A549 (cell line): ENCODE data around the gene FHAD1. TPM values are rescaled to one million over a fixed set of nuclear protein-coding genes. Genes with fewer than 3 reads are reported as not detected.

Experiments
- ATAC-seq, 2 experiments: fragments of 200-7000 bp in 1 of 2; fragments of >200 bp in 1 of 2; cut with Nextera tagmentation in 1 of 2; cut with Tn5 transposase in 1 of 2; 3 replicates each; pipeline versions ENCODE4 v1.8.0 to v1.9.1; 2018 to 2020; ENCODE audit warnings: mild to moderate bottlenecking in 1 of 2, moderate library complexity in 1 of 2
- CTCF ChIA-PET: fragments of 300-600 bp; sonication (Branson Sonifier 250); formaldehyde crosslinking; extraction: SDS; loops from one replicate; lab custom pipeline; 2021; ENCODE audit warnings: antibody characterized with exemption, inconsistent platforms; lab: Yijun Ruan, JAX
- POLR2A ChIA-PET: fragments of 350-600 bp; formaldehyde crosslinking; extraction: SDS; loops from one replicate; lab custom pipeline; 2021; ENCODE audit warnings: antibody characterized with exemption, inconsistent platforms; lab: Yijun Ruan, JAX
- DNase-seq, 2 experiments: peaks; one replicate each; pipeline versions ENCODE4 v3.0.0 to v3.0.0-alpha.2; 2011 to 2016; ENCODE audit warnings: low read depth in 1 of 2, low spot score in 1 of 2
- FAIRE-seq: peaks from 2 replicates; lab custom pipeline; 2011; peaks lifted over from hg19 to GRCh38; lab: Jason Lieb, UNC
- H3K27ac ChIP-seq, 2 experiments: fragments of >200 bp; sonication (Bioruptor Twin); formaldehyde crosslinking; 3 replicates each; pipeline ENCODE4 v1.5.1; 2016 to 2017
- H3K4me1 ChIP-seq: fragments of >200 bp; sonication (Bioruptor Twin); formaldehyde crosslinking; 3 replicates; pipeline ENCODE4 v1.6.1; 2016
- H3K4me2 ChIP-seq: fragments of >200 bp; sonication (Bioruptor Twin); formaldehyde crosslinking; 3 replicates; pipeline ENCODE4 v1.6.1; 2016
- H3K4me3 ChIP-seq: fragments of >200 bp; sonication (Bioruptor Twin); formaldehyde crosslinking; 3 replicates; pipeline ENCODE4 v1.5.1; 2016
- H3K9me3 ChIP-seq: fragments of >200 bp; sonication (Bioruptor Twin); formaldehyde crosslinking; 3 replicates; pipeline ENCODE4 v1.6.1; 2016
- CBX8 ChIP-seq: fragments of 200-600 bp; sonication (generic); IDR thresholded peaks from 2 replicates; pipeline ENCODE4 v1.6.1; 2016
- EHMT2 ChIP-seq: fragments of 200-600 bp; sonication (generic); IDR thresholded peaks from 2 replicates; pipeline ENCODE4 v1.6.1; 2016; ENCODE audit warnings: antibody characterized with exemption, low read depth, mild to moderate bottlenecking, moderate library complexity
- FOSL2 ChIP-seq, 2 experiments: fragments of 450-650 bp in 1 of 2; fragments of >200 bp in 1 of 2; sonication (Bioruptor Twin) in 1 of 2; formaldehyde crosslinking; IDR thresholded peaks; 2 replicates each; pipeline versions ENCODE4 v1.5.0 to v1.6.1; 2016 to 2020; ENCODE audit warnings: mild to moderate bottlenecking in 1 of 2, moderate library complexity in 1 of 2
- HEYL ChIP-seq: fragments of 250-450 bp; sonication (Bioruptor Pico); IDR thresholded peaks from 2 replicates; pipeline ENCODE4 v1.8.0; 2021; ENCODE audit warnings: mild to moderate bottlenecking, moderate library complexity
- HOXB5 ChIP-seq: fragments of 250-450 bp; sonication (Bioruptor Pico); IDR thresholded peaks from 2 replicates; pipeline ENCODE4 v1.5.0; 2020; ENCODE audit warnings: mild to moderate bottlenecking, moderate library complexity
- JUN ChIP-seq, 2 experiments: fragments of >200 bp; sonication (Bioruptor Twin); formaldehyde crosslinking; IDR thresholded peaks; 2 replicates in 1 of 2; 3 replicates in 1 of 2; pipeline ENCODE4 v1.6.1; 2016 to 2017
- KDM5A ChIP-seq: fragments of 200-600 bp; sonication (generic); IDR thresholded peaks from 2 replicates; pipeline ENCODE4 v1.6.1; 2016; ENCODE audit warnings: antibody characterized with exemption, mild to moderate bottlenecking
- MAFK ChIP-seq: fragments of 450-650 bp; IDR thresholded peaks from 2 replicates; pipeline ENCODE4 v1.6.1; 2014; ENCODE audit not compliant: partially characterized antibody
- NFE2L2 ChIP-seq: fragments of 150-350 bp; conservative IDR thresholded peaks from 2 replicates; pipeline ENCODE4 v1.6.1; 2014; ENCODE audit warnings: low read length
- RAD21 ChIP-seq, 2 experiments: fragments of >200 bp in 1 of 2; sonication (Bioruptor Twin) in 1 of 2; formaldehyde crosslinking in 1 of 2; IDR thresholded peaks in 1 of 2; conservative IDR thresholded peaks in 1 of 2; 2 replicates in 1 of 2; 3 replicates in 1 of 2; pipeline ENCODE4 v1.6.1; 2012 to 2018; ENCODE audit warnings: inconsistent platforms in 1 of 2
- RARB ChIP-seq: fragments of 250-450 bp; sonication (Bioruptor Pico); IDR thresholded peaks from 2 replicates; pipeline ENCODE4 v1.8.0; 2021; ENCODE audit warnings: mild to moderate bottlenecking, moderate library complexity
- SREBF2 ChIP-seq: fragments of 450-650 bp; IDR thresholded peaks from 2 replicates; pipeline ENCODE4 v1.6.1; 2014; ENCODE audit warnings: mild to moderate bottlenecking, moderate library complexity
- ZC3H11A ChIP-seq: fragments of 450-650 bp; IDR thresholded peaks from 2 replicates; pipeline ENCODE4 v1.6.1; 2014; ENCODE audit warnings: antibody characterized with exemption, mild to moderate bottlenecking
- WGBS: methylation state at CpG from one replicate; pipeline ENCODE4 v1.1.6; 2017; ENCODE audit errors: missing lambda C conversion rate; 5-methylcytosine and 5-hydroxymethylcytosine counted together
- polyA plus RNA-seq, 4 experiments: library from polyadenylated mRNA; depleted of rRNA in 3 of 4; stranded (reverse); fragments of >200 nt; fragmentation: RNase III in 1 of 4; extraction: RNeasy Plus Mini Kit Qiagen cat#74134 plus additional on column Dnase treatment in 1 of 4; gene quantifications; 2 replicates in 3 of 4; 3 replicates in 1 of 4; pipeline ENCODE4 v1.2.3, GENCODE V29; 2011 to 2017
- TF ChIP-seq, protein P1 (sequence below): fragments of >200 bp; sonication (Bioruptor Twin); formaldehyde crosslinking; IDR thresholded peaks from 2 replicates; pipeline ENCODE4 v1.6.1; 2016
- TF ChIP-seq, protein P2 (sequence below): IDR thresholded peaks from 2 replicates; pipeline ENCODE4 v1.6.1; 2012

The FHAD1 gene
- polyA plus RNA-seq, 2 of the 4 experiments (the other 2 are of a cell fraction): 0.31 to 0.32 TPM

DNA sequence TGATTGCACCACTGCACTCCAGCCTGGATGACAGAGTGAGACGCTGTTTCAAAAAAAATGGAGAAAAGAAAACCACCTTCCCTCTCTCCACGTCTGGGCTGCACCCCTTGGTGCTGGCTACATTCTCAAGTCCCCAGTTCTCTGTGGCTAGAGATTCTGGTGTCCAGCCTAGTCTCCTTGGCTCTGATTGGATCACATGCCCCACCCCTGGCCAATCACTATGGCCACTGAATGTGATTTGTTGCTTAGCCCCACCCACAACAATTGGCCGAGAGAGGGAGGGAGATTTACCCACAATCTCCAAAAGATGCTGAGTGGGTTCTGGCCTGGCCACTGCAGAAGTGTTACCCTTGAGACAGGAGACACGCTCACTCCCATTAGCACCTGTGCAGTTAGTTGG is 39.4 kb downstream of the FHAD1 start (continued):
- TF ChIP-seq JUN (IDR thresholded peaks at IDR 0.05) (no peak), FOSL2 (IDR thresholded peaks at IDR 0.05) (no peak), FOSL2 (CRISPR knock-in tag; IDR thresholded peaks at IDR 0.05) (no peak)

DNA sequence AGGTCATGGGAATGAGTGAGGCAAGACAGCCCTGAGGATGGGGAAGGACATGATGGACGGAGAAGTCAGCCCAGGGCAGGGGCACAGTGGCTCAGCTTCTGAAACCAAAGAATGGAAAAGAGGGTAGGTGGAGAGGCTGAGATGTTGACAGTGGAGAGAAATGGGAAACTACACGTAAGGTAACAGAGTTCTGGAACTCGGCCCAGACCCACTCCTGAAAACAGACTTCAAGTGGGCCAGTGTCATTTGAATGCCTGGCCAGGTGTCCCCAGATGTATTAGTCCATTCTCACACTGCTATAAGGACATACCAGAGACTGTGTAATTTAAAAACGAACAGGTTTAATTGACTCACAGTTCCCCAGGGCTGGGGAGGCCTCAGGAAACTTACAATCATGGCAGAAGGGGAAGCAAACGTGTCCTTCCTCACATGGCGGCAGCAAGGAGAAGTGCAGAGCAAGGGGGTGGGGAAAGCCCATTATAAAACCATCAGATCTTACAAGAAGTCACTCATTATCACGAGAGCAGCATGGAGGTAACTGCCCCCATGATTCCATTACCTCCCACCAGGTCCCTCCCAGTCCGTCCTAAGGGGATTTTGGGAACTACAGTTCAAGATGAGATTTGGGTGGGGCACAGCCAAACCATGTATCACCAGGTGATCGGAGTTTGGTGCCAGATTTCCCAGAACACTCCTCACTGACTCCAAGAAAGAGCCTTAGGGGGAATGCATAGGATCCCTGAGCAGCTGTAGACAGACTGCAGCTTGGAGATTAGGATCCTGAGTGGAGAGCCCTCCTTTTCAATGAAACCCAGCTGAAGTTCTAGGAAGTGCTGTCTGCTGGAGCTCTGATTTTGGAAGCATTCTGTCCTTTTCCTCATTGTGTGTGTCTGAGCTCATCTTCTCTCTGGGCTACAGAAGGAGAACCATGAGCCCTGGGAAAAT is 40.3 kb downstream of the FHAD1 start:
- H3K9me3 ChIP-seq: no peaks in the 10 kb centered on the region; the same call in 2 of the 3 replicates
- DNase-seq: no peak
- no peak for FAIRE-seq
- ATAC-seq: no peak
- no peak overlapping the region for H3K4me2 ChIP-seq
- H3K4me1 ChIP-seq: peaks cover 35% of the 10 kb centered on the region
- POLR2A ChIA-PET: no interaction called here
- 71% methylated on average over 8 of the region's 9 CpGs for WGBS
- H3K4me3 ChIP-seq: no peak overlapping the region
- TF ChIP-seq ZC3H11A (no peak), NFE2L2 (no peak), EHMT2 (no peak), HOXB5 (no peak), HEYL (CRISPR knock-in tag) (no peak), RARB (CRISPR knock-in tag) (no peak)
- TF ChIP-seq, protein P1, sequence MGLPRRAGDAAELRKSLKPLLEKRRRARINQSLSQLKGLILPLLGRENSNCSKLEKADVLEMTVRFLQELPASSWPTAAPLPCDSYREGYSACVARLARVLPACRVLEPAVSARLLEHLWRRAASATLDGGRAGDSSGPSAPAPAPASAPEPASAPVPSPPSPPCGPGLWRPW: no peak
- TF ChIP-seq, protein P2, sequence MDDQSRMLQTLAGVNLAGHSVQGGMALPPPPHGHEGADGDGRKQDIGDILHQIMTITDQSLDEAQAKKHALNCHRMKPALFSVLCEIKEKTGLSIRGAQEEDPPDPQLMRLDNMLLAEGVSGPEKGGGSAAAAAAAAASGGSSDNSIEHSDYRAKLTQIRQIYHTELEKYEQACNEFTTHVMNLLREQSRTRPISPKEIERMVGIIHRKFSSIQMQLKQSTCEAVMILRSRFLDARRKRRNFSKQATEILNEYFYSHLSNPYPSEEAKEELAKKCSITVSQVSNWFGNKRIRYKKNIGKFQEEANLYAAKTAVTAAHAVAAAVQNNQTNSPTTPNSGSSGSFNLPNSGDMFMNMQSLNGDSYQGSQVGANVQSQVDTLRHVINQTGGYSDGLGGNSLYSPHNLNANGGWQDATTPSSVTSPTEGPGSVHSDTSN: no peak
- TF ChIP-seq, all 56 proteins: peak for 0
- CTCF ChIA-PET: interaction anchor here (0.9 to 1.9 kb wide), 4 partner anchors 10 to 144 kb away, joined by 3 to 6 read pairs (median 4); no protein-coding TSS in a partner anchor
- H3K27ac ChIP-seq: peak overlapping the region; percentile 68 to 83; a peak in 5 of 6 replicates

DNA sequence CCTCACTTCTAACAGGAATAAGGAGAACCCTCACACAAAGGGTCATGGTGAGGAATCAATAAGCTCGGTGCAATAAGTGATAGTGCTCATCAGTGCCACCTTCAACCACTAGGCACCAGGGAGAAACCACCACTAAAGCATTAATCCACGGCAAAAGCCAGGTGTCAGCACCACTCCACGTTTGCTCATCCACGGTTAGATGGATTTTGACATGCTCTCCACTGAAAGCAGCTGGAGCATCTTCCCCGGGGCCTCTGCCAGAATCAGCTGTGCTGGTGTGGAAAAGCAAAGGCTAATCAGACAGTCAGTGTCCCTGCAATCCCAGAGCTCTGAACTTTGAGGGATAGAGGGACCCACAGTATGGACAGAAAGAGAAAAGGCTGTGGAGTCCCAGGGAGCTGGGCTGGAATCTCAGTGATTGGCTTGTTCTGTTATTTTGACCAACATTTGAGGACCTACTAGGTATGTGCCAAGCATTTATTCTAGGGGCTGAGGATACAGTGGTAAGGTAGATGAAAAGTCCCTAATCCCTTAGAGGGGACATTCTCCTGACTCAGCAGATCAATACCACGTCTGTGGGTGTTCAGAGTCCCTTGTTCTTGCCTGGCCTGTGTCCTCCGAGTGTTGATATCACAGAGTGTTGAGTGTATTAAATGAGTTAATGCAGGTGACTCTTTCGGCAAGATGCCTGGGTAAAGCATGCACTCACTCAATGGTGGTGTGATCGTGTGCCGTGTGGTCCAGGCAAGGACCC is 41.3 kb downstream of the FHAD1 start:
- CTCF ChIA-PET: interaction anchor here (0.8 to 2.6 kb wide), 5 partner anchors 9 to 212 kb away, joined by 3 to 7 read pairs (median 5); no protein-coding TSS in a partner anchor
- FAIRE-seq (no peak), DNase-seq (peak in 1 of 2 experiments; percentile 54), ATAC-seq (no peak)
- no peak overlapping the region for H3K4me2 ChIP-seq
- no peaks in the 10 kb centered on the region; the same call in 2 of the 3 replicates for H3K9me3 ChIP-seq
- no peak overlapping the region for H3K4me3 ChIP-seq
- 78% methylated on average over 9 of the region's 10 CpGs for WGBS
- peaks cover 25% of the 10 kb centered on the region for H3K4me1 ChIP-seq
- peak overlapping the region; percentile 30 to 83; a peak in 4 of 6 replicates for H3K27ac ChIP-seq
- POLR2A ChIA-PET: no interaction called here
- TF ChIP-seq RAD21 (conservative IDR thresholded peaks at IDR 0.05 in 1 of 2, IDR thresholded peaks at IDR 0.05 in 1 of 2): peak; percentile 26 to 41; a peak in 2 of 5 replicates
- no peak for TF ChIP-seq KDM5A
- TF ChIP-seq MAFK: peak; percentile 64

DNA sequence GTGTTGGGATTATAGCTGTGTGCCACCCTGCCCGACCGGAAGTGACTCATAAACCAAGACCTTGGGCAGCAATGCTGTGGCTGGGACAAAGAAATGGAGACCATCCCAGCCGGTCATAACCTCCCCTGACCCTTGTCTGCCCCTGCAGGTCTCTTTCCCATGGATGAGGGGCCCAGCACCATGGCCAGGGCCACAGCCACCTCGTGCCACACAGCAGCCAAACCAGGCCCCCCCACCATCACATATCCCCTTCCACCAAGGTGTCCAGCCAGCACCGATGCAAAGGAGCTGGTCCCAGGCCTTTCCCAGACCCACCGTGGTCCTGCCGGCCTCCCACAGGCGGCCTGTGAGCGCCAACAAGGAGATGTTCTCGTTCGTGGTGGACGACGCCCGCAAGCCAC is 42.2 kb downstream of the FHAD1 start:
- TF ChIP-seq EHMT2 (no peak), SREBF2 (no peak), RAD21 (conservative IDR thresholded peaks at IDR 0.05 in 1 of 2, IDR thresholded peaks at IDR 0.05 in 1 of 2) (no peak), MAFK (no peak), CBX8 (no peak)
- Histone ChIP-seq H3K27ac (peak overlapping the region; percentile 30 to 83; a peak in 3 of 6 replicates), H3K4me1 (peaks cover 16% of the 10 kb centered on the region), H3K9me3 (no peaks in the 10 kb centered on the region; the same call in 2 of the 3 replicates), H3K4me3 (no peak overlapping the region), H3K4me2 (no peak overlapping the region)
- DNase-seq (no peak), FAIRE-seq (no peak), ATAC-seq (no peak)
- POLR2A ChIA-PET: no interaction called here
- CTCF ChIA-PET: interaction anchor here (1.3 to 2.6 kb wide), 2 partner anchors 9 to 138 kb away, joined by 3 to 7 read pairs; no protein-coding TSS in a partner anchor
- WGBS: 69% methylated on average over 13 of the region's 14 CpGs
